ENCODE measurements around the gene MACF1.
"Not testable (repeated sequence)": the region's sequence is repeated elsewhere in the genome, so short reads cannot be mapped to it uniquely, and the experiment has no call there.

Gene MACF1

GRCh38 chr1:39498096-39498710 is 293.7 kb downstream of the MACF1 start:
- not testable (repeated sequence) for DNase-seq

- DNase-seq = not testable (repeated sequence)
Observed at GRCh38 chr1:39498821-39499220, 294.3 kb downstream of the MACF1 start.

- no peak for DNase-seq
Observed at GRCh38 chr1:39499668-39500067, 295.2 kb downstream of the MACF1 start.

- DNase-seq = no peak
Observed at GRCh38 chr1:39500862-39501389, 296.4 kb downstream of the MACF1 start.

GRCh38 chr1:39501666-39502065 is 297.2 kb downstream of the MACF1 start:
- DNase-seq = no peak

- DNase-seq = not testable (repeated sequence)
Observed at GRCh38 chr1:39504436-39504835, 299.9 kb downstream of the MACF1 start.

- DNase-seq = no peak
Observed at GRCh38 chr1:39505289-39505688, 300.8 kb downstream of the MACF1 start.

GRCh38 chr1:39507230-39507928 is 302.9 kb downstream of the MACF1 start:
- DNase-seq = no peak

GRCh38 chr1:39508266-39508665 is 303.8 kb downstream of the MACF1 start:
- no peak for DNase-seq

- DNase-seq = no peak
Observed at GRCh38 chr1:39508857-39509305, 304.4 kb downstream of the MACF1 start.

- DNase-seq = no peak
Observed at GRCh38 chr1:39509360-39510009, 305.0 kb downstream of the MACF1 start.

- not testable (repeated sequence) for DNase-seq
Observed at GRCh38 chr1:39510570-39511186, 306.2 kb downstream of the MACF1 start.

- DNase-seq = not testable (repeated sequence)
Observed at GRCh38 chr1:39511477-39511876, 307.0 kb downstream of the MACF1 start.

GRCh38 chr1:39512234-39512847 is 307.8 kb downstream of the MACF1 start:
- DNase-seq = not testable (repeated sequence)

GRCh38 chr1:39514710-39515124 is 310.2 kb downstream of the MACF1 start:
- DNase-seq = not testable (repeated sequence)

- not testable (repeated sequence) for DNase-seq
Observed at GRCh38 chr1:39515131-39516086, 310.9 kb downstream of the MACF1 start.

- DNase-seq = not testable (repeated sequence)
Observed at GRCh38 chr1:39516841-39517240, 312.3 kb downstream of the MACF1 start.

- not testable (repeated sequence) for DNase-seq
Observed at GRCh38 chr1:39517936-39518335, 313.4 kb downstream of the MACF1 start.

- DNase-seq = not testable (repeated sequence)
Observed at GRCh38 chr1:39519376-39519775, 314.9 kb downstream of the MACF1 start.

- DNase-seq = not testable (repeated sequence)
Observed at GRCh38 chr1:39522221-39522620, 317.7 kb downstream of the MACF1 start.
